Dendritic cell treated with granulocyte-macrophage colony-stimulating factor and Interleukin-4, amounts not matched to agents 40 ng/mL and 50 ng/mL, for 4 days (primary cell): ENCODE data around the gene SUGCT.
"Not testable (repeated sequence)": the region's sequence is repeated elsewhere in the genome, so short reads cannot be mapped to it uniquely, and the experiment has no call there.

Experiments
- H3K27ac Mint-ChIP-seq: one replicate; pipeline ENCODE4 v1.8.0; 2022; ENCODE audit warnings: mild to moderate bottlenecking, mixed read lengths
- H3K27me3 Mint-ChIP-seq: one replicate; pipeline ENCODE4 v1.8.0; 2022; ENCODE audit warnings: mild to moderate bottlenecking, mixed read lengths
- H3K36me3 Mint-ChIP-seq: one replicate; pipeline ENCODE4 v1.8.0; 2022; ENCODE audit warnings: low read depth, mixed read lengths
- H3K4me1 Mint-ChIP-seq: one replicate; pipeline ENCODE4 v1.8.0; 2022; ENCODE audit warnings: low read depth, mixed read lengths
- H3K4me3 Mint-ChIP-seq: one replicate; pipeline ENCODE4 v1.8.0; 2022; ENCODE audit warnings: mild to moderate bottlenecking, moderate library complexity, mixed read lengths
- H3K9me3 Mint-ChIP-seq: one replicate; pipeline ENCODE4 v1.8.0; 2022; ENCODE audit warnings: mixed read lengths
- intact Hi-C: fragments of 100-400 bp; cut with micrococcal nuclease; formaldehyde crosslinking; loops from one replicate; pipeline ENCODE4 v1.15.0; 2022

SUGCT gene

GRCh38 chr7:40622941-40623501, 488.2 kb downstream of the SUGCT start:
- Mint-ChIP-seq H3K4me1 (no peaks in the 10 kb centered on the region), H3K27me3 (no peaks in the 10 kb centered on the region), H3K27ac (no peak overlapping the region), H3K36me3 (no peaks in the 10 kb centered on the region), H3K9me3 (no peaks in the 10 kb centered on the region), H3K4me3 (no peak overlapping the region)
- intact Hi-C loops, result no loop called here

DNA sequence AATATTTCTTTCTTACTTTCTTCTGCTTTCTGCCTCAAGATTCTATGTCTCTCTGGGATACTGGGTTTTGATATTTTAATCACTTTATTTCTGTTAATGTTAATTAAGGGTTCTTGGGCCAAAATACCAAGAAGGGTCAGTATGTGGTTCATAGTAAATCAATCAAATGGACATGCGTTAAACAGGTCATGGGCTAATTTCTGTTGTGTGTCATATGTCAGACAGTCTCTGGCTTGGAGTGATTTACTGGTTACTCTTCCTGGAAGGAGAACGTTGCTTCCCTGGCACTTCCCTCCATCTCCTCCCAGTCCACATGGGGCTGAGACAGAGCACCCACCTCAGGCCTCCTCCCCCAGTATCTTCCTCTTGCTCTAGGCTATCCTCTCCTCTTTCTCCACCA, 489.1 kb downstream of the SUGCT start:
- no peaks in the 10 kb centered on the region for H3K36me3 Mint-ChIP-seq
- no peaks in the 10 kb centered on the region for H3K4me1 Mint-ChIP-seq
- H3K4me3 Mint-ChIP-seq, result no peak overlapping the region
- intact Hi-C loops, result no loop called here
- H3K27me3 Mint-ChIP-seq, result no peaks in the 10 kb centered on the region
- no peaks in the 10 kb centered on the region for H3K9me3 Mint-ChIP-seq
- H3K27ac Mint-ChIP-seq, result no peak overlapping the region

GRCh38 chr7:40627361-40627760, 492.6 kb downstream of the SUGCT start:
- H3K4me3 Mint-ChIP-seq, H3K27ac Mint-ChIP-seq, H3K27me3 Mint-ChIP-seq, H3K36me3 Mint-ChIP-seq, H3K9me3 Mint-ChIP-seq, H3K4me1 Mint-ChIP-seq, intact Hi-C loops: not testable (repeated sequence)

GRCh38 chr7:40629891-40630290, 495.1 kb downstream of the SUGCT start:
- Mint-ChIP-seq H3K4me1 (no peaks in the 10 kb centered on the region), H3K36me3 (no peaks in the 10 kb centered on the region), H3K4me3 (no peak overlapping the region), H3K27ac (no peak overlapping the region), H3K9me3 (no peaks in the 10 kb centered on the region), H3K27me3 (no peaks in the 10 kb centered on the region)
- intact Hi-C loops, result no loop called here

DNA sequence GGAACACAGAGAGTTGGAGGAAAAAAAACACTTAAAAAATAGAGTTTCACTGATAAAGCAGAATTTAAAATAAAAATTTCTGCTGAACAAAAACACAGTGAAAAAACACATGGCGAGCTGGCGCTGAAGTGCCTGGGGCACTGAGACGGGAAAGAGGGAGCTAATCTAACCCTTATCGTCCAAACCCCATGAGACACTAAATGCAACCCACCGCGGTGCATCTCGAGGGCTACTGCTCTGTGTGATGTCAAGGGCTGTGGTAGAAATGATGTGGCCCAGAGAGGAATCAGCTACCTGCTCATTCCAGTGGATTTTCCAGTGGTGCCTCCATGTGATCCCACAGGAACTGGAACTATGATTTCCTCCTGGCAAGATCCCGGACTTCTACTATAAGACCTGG, 499.3 kb downstream of the SUGCT start:
- H3K27ac Mint-ChIP-seq, result no peak overlapping the region
- no peaks in the 10 kb centered on the region for H3K27me3 Mint-ChIP-seq
- no peak overlapping the region for H3K4me3 Mint-ChIP-seq
- intact Hi-C loops, result no loop called here
- H3K9me3 Mint-ChIP-seq, result no peaks in the 10 kb centered on the region
- H3K36me3 Mint-ChIP-seq, result no peaks in the 10 kb centered on the region
- H3K4me1 Mint-ChIP-seq, result no peaks in the 10 kb centered on the region

- no peak overlapping the region for H3K4me3 Mint-ChIP-seq
- no peaks in the 10 kb centered on the region for H3K36me3 Mint-ChIP-seq
- H3K27ac Mint-ChIP-seq, result no peak overlapping the region
- intact Hi-C loops, result no loop called here
- no peaks in the 10 kb centered on the region for H3K4me1 Mint-ChIP-seq
- H3K27me3 Mint-ChIP-seq, result no peaks in the 10 kb centered on the region
- H3K9me3 Mint-ChIP-seq, result no peaks in the 10 kb centered on the region
Observed at GRCh38 chr7:40638545-40639320, 503.9 kb downstream of the SUGCT start.

GRCh38 chr7:40640566-40640965, 505.8 kb downstream of the SUGCT start:
- no peaks in the 10 kb centered on the region for H3K9me3 Mint-ChIP-seq
- H3K4me3 Mint-ChIP-seq, result no peak overlapping the region
- no peaks in the 10 kb centered on the region for H3K4me1 Mint-ChIP-seq
- intact Hi-C loops, result no loop called here
- H3K27ac Mint-ChIP-seq, result no peak overlapping the region
- no peaks in the 10 kb centered on the region for H3K36me3 Mint-ChIP-seq
- H3K27me3 Mint-ChIP-seq, result peaks cover 7% of the 10 kb centered on the region

GRCh38 chr7:40641701-40642100, 506.9 kb downstream of the SUGCT start:
- Mint-ChIP-seq H3K4me3 (no peak overlapping the region), H3K4me1 (no peaks in the 10 kb centered on the region), H3K36me3 (no peaks in the 10 kb centered on the region), H3K27me3 (peaks cover 7% of the 10 kb centered on the region), H3K27ac (no peak overlapping the region), H3K9me3 (no peaks in the 10 kb centered on the region)
- intact Hi-C loops, result no loop called here

- Mint-ChIP-seq H3K27me3 (peaks cover 7% of the 10 kb centered on the region), H3K4me1 (no peaks in the 10 kb centered on the region), H3K27ac (no peak overlapping the region), H3K4me3 (no peak overlapping the region), H3K36me3 (no peaks in the 10 kb centered on the region), H3K9me3 (no peaks in the 10 kb centered on the region)
- intact Hi-C loops, result no loop called here
Observed at GRCh38 chr7:40643664-40644063, 508.9 kb downstream of the SUGCT start.

- Mint-ChIP-seq H3K4me1 (no peaks in the 10 kb centered on the region), H3K27ac (no peak overlapping the region), H3K36me3 (no peaks in the 10 kb centered on the region), H3K9me3 (no peaks in the 10 kb centered on the region), H3K4me3 (no peak overlapping the region), H3K27me3 (peaks cover 7% of the 10 kb centered on the region)
- intact Hi-C loops, result no loop called here
Observed at GRCh38 chr7:40644454-40645188, 509.8 kb downstream of the SUGCT start.

DNA sequence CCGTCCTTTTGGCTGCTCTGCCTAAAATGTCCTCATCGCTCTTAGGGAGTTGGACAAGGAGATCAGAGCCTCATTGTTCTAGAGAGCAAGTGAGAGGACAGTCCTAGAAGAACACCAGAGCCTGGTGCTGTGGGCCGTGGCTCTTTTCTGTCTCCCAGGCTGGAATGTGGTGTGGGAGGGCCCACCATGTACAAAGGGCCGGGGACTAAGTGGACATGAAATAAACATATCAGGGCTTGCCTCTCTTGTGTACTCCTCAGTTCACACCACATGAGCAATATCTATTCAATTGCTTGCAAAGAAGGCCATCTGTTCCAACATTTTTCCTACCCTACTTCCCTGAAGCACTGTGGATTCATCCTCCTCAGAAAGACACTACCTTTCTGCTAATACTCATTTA, 510.4 kb downstream of the SUGCT start:
- no peak overlapping the region for H3K4me3 Mint-ChIP-seq
- no peak overlapping the region for H3K27ac Mint-ChIP-seq
- intact Hi-C loops, result no loop called here
- H3K4me1 Mint-ChIP-seq, result no peaks in the 10 kb centered on the region
- H3K36me3 Mint-ChIP-seq, result no peaks in the 10 kb centered on the region
- H3K9me3 Mint-ChIP-seq, result no peaks in the 10 kb centered on the region
- H3K27me3 Mint-ChIP-seq, result peaks cover 7% of the 10 kb centered on the region

GRCh38 chr7:40646717-40647116, 511.9 kb downstream of the SUGCT start:
- intact Hi-C loops, result no loop called here
- peaks cover 7% of the 10 kb centered on the region for H3K27me3 Mint-ChIP-seq
- H3K36me3 Mint-ChIP-seq, result no peaks in the 10 kb centered on the region
- H3K27ac Mint-ChIP-seq, result no peak overlapping the region
- no peaks in the 10 kb centered on the region for H3K9me3 Mint-ChIP-seq
- no peaks in the 10 kb centered on the region for H3K4me1 Mint-ChIP-seq
- H3K4me3 Mint-ChIP-seq, result no peak overlapping the region

GRCh38 chr7:40647719-40648118, 512.9 kb downstream of the SUGCT start:
- no peak overlapping the region for H3K4me3 Mint-ChIP-seq

GRCh38 chr7:40649247-40649646, 514.4 kb downstream of the SUGCT start:
- Mint-ChIP-seq H3K27ac (no peak overlapping the region), H3K27me3 (peaks cover 5% of the 10 kb centered on the region), H3K36me3 (no peaks in the 10 kb centered on the region), H3K9me3 (no peaks in the 10 kb centered on the region), H3K4me1 (no peaks in the 10 kb centered on the region), H3K4me3 (no peak overlapping the region)
- intact Hi-C loops, result no loop called here

More at GRCh38 chr7:40647719-40648118, 512.9 kb downstream of the SUGCT start:
- Mint-ChIP-seq H3K27me3 (peaks cover 7% of the 10 kb centered on the region), H3K9me3 (no peaks in the 10 kb centered on the region), H3K27ac (no peak overlapping the region), H3K4me1 (no peaks in the 10 kb centered on the region), H3K36me3 (no peaks in the 10 kb centered on the region)
- intact Hi-C loops, result no loop called here
